22Rv1 (cell line): ENCODE measurements around the gene EFCAB5.
"Not testable (repeated sequence)": the region's sequence is repeated elsewhere in the genome, so short reads cannot be mapped to it uniquely, and the experiment has no call there.

ENCODE experiments used
- H3K27ac ChIP-seq: fragments of 450-650 bp; 2 replicates; pipeline ENCODE4 v1.5.1; 2017
- CTCF ChIP-seq: fragments of 450-650 bp; IDR thresholded peaks from 2 replicates; pipeline ENCODE4 v1.5.1; 2017; ENCODE audit warnings: mild to moderate bottlenecking
- ZFX ChIP-seq: fragments of 450-650 bp; IDR thresholded peaks from 2 replicates; pipeline ENCODE4 v1.6.1; 2017; ENCODE audit warnings: antibody characterized with exemption, borderline replicate concordance

Gene EFCAB5

GRCh38 chr17:29982991-29983653, 41.7 kb downstream of the EFCAB5 start:
- no peak for TF ChIP-seq CTCF
- TF ChIP-seq ZFX, result no peak
- no peak overlapping the region for H3K27ac ChIP-seq

GRCh38 chr17:29996458-29996857, 55.0 kb downstream of the EFCAB5 start:
- no peak overlapping the region for H3K27ac ChIP-seq
- no peak for TF ChIP-seq ZFX
- TF ChIP-seq CTCF, result no peak

GRCh38 chr17:30000001-30000754, 58.7 kb downstream of the EFCAB5 start:
- TF ChIP-seq CTCF, result no peak
- TF ChIP-seq ZFX, result no peak
- no peak overlapping the region for H3K27ac ChIP-seq

GRCh38 chr17:30000755-30001257, 59.4 kb downstream of the EFCAB5 start:
- no peak for TF ChIP-seq ZFX
- no peak overlapping the region for H3K27ac ChIP-seq

- TF ChIP-seq CTCF (no peak), ZFX (no peak)
- H3K27ac ChIP-seq, result no peak overlapping the region
Measured at GRCh38 chr17:30002088-30002487, 60.7 kb downstream of the EFCAB5 start.

GRCh38 chr17:30005709-30006320, 64.4 kb downstream of the EFCAB5 start:
- TF ChIP-seq ZFX, result no peak
- TF ChIP-seq CTCF, result no peak
- no peak overlapping the region for H3K27ac ChIP-seq

- not testable (repeated sequence) for H3K27ac ChIP-seq
- peak; percentile 39; the same call in 1 of the 2 replicates for TF ChIP-seq CTCF
Measured at GRCh38 chr17:30011934-30012333, 70.5 kb downstream of the EFCAB5 start.
